Stimulated activated CD8-positive, alpha-beta memory T cell treated with anti-CD3 and anti-CD28 coated beads, Interleukin-12 subunit alpha, Interleukin-12 subunit beta, amount 100 ng/mL, for 1 hour (primary cell): Measurements from ENCODE around the gene NEDD4L.
A peak's percentile ranks its signal among the peaks of the same experiment; 100 is the strongest.
"Not testable (repeated sequence)": the region's sequence is repeated elsewhere in the genome, so short reads cannot be mapped to it uniquely, and the experiment has no call there.

Experiments used
- DNase-seq: peaks from one replicate; pipeline ENCODE4 v3.0.0-alpha.2; 2020; ENCODE audit warnings: low read depth

Gene NEDD4L

DNA sequence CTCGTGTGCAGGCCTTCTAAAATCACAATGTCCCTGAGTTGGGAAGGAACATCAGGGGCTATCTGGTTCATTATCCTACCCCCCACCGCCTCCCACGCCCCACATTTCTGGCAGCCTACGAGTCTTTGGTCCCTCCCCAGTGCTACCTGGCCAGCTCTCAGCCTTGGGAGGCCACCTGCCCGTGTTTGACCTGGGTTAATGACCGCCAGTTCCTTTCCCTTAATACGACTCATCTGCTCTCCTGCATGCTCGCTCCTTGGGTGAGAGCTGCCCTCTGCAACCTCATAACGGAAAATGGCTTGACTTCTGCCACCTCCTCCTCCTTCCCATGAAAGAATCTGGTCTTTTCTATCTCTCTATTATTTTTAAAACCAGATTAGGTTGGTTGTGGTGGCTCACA is 112.5 kb downstream of the NEDD4L start:
- DNase-seq = no peak

DNA sequence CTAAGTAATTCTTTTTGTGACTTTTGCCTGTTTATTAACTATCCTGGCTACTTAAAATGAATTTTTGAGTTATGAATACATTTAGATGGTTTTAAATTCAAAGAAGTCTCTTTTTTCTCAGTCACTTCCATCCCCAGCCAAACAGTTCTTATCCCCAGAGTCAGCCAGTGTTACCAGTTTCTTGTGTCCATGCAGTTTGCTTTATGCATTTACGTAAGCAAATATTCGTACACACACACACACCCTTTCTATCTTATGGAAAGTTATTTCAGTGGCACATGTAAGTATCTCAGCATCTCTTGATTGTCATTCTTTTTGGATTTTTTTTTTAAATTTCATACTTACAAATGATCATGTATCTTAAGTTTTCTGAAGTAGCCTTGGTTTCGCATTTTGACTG is 113.2 kb downstream of the NEDD4L start:
- DNase-seq = no peak

DNA sequence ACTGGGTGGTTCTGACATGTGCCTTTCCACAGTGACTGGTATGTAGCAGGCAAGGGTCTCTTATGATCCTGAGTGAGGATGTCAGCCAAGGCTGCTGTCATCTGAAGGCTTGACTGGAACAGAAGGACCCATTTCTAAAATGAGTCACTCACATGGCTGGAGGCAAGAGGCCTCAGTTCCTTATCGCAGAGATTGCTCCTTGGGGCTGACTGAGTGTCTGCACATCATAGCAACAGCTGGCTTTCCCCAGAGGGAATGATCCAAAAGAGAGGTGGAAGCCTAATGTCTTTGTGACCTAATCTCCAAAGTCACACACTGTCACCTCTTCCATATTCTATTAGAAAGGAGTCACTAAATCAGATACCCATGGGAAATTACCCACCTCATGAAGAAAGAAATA is 114.0 kb downstream of the NEDD4L start:
- DNase-seq = no peak

DNA sequence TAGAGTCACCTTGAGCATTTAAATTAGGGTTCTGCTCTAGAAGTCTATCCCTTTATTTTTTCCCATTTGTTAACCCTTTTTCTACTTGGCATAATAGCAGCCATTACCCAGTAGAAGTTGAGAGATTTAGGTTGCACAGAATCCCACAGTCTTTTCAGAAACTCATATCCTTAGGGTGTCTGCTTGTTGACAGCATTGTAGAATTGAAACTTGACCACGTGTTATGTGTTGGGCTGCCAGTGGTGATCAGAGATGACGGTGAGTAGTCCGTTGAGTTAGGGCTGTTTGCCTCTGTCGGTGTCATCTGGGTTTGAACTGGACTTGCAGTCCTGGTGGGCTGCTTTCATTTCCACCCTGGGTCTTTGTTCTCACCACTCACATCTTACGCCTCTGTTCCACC is 114.4 kb downstream of the NEDD4L start:
- DNase-seq = no peak

DNA sequence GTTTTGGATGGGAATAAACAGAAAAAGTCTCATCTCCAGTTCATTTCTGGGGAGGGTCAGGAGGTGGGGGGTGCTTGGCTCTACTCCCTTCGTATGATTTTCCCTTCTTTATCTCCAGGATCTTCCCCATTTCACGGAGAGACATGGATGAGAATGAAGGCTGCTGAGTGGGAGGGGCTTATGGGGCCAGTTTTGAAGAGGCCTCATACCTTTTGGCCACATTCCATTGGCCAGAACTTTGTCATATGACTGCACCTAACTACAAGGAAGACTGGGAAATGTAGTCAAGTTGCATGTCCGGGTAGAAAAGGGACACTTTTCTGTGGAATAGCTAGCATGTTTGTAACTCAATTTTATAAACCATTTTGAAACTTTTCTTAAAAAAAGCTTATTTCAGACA is 117.6 kb downstream of the NEDD4L start:
- no peak for DNase-seq

DNA sequence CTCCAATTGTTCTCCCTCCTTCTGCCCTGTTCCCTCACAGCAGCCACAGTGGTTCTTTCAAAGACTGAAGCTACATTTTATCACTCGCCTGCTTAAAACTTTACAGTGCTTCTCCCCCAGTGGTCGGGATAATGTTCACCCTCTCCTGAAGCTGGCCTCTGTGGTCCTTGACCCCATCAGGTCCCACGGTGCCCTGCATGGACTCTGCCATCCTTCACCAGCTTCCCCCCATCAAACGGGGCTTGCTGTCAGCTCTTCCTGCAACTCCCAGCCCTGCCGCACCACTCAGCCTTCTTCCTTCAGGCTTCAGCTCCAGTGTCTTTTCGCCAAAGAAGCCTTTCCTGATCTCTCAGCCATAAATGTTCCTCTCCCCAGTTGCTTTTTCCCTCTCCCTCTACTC is 118.1 kb downstream of the NEDD4L start:
- no peak for DNase-seq

DNA sequence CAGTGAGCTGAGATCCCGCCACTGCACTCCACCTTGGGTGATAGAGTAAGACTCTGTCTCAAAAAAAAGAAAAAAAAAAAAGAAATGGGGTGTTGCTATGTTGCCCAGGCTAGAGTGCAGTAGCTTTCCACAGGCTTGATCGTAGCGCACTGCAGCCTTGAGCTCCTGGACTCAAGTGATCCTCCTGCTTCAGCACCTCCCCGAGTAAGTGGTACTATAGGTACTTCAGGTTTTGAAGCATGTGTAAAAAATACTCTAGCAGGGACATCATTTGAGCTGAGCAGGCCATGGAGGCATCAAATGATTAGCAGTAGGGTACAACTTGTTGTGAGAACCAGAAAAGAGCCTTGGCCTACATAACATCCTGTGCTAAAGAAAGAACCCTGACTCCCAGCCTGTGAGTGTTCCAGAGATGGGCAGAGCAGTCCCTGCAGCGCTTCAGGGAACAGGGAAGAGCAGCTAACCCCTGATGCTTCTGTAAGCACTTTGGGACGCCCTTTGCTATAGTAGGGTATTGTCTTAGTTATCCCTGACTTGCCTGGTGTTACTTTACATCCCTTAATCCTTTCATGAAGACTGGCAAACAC is 119.1 kb downstream of the NEDD4L start:
- DNase-seq = no peak

DNA sequence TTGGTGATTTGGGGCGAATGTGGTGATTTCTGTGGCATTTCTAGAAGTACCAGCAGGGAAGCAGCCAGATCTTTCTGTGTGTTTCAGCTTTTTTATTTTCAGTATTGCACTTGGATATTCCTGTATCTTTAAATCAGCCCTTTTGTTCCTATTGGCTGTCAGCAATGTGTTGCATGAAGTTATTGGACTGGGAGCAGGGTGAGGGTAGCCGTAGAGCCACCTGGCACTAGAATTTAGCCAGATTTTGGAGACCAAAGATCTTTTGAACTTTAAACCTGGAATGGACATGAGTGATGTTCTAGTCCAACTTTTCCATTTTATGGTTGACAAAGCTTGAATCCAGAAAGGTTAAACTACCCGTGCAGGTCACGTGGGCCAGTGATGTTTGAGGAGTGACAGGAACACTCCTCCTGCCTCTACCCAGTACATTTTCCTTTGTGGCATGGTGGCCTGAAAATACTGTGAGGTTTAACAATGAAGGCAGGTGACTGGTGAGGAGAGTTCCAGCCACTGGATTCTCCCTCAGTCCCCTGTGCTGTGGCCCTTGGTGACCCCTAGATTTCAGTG is 122.3 kb downstream of the NEDD4L start:
- DNase-seq = no peak

DNA sequence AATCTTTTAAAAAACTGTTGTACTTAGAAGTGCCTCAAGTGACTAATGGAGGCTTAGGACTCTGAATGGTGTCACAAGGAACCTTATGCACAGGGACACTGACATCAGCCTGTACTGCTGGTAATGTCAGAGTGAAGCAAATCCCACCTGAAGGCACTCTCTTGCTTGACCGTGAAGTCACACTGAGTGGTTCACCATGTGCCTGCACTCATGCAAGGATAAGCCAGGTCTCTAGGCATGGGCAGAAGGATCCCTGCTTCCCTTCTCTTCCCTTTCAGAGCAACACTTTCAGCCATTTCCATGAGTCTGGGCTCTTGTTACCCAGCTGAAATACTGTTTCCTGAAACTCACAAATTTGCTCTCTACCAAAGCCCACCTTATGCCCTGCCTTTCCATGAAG is 123.0 kb downstream of the NEDD4L start:
- no peak for DNase-seq

DNA sequence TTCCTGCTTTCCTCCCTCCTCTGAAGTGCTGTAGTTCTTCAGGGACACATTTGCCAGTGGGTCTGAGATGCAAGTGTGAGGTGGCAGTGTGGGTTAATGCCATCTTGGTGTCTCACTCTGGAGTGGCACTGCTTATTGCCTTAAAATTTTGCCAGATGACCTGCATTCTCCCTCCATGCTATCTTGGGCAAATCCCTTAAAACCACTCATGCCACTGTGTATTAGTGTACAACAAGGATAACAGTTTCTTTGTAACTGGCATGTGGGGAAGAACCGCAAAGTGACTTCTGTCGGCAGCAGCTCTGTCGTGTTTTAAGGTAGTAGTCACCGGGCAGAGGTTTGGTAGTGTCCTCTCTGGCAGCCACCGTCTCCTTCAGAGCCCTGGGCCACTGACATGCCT is 124.2 kb downstream of the NEDD4L start:
- no peak for DNase-seq

DNA sequence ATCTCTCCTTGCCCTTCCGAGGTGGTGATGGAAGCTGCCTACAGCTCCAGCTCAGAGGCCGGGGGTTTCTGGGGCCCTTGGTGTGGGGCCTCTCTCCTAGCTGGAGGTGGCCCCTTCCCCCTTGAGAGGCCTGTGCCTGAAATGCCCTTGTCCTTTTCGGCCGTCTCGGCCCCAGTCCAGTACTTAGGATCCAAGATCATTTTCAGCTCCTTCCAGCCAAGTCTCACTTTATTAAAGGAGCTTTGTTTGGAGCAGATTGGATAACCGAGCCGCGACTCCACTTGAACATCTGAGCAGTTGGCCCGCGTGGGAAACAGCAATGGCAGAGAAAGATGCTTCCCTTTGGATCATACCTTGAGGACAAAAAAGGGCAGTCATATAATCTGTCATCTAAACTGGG is 125.0 kb downstream of the NEDD4L start:
- DNase-seq = no peak

DNA sequence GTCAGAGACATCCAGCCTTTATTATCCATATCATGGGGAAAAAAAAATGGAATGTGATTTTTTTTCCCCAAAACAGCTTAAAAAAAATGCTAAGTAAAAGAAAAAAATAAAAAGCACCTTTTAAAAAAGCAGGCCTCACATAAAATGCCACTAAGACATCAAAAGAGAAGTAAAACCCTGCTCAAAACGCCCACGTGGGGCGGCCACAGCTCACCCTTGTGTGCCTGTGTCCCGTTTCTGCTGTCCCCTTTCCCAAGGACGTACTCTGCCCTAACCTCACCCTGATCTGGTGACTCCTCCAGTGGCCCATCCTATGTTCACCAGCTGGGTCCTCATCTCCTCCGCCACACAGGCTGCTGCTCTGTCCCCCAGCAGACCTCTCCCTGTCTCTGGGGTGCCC is 125.4 kb downstream of the NEDD4L start:
- no peak for DNase-seq

DNA sequence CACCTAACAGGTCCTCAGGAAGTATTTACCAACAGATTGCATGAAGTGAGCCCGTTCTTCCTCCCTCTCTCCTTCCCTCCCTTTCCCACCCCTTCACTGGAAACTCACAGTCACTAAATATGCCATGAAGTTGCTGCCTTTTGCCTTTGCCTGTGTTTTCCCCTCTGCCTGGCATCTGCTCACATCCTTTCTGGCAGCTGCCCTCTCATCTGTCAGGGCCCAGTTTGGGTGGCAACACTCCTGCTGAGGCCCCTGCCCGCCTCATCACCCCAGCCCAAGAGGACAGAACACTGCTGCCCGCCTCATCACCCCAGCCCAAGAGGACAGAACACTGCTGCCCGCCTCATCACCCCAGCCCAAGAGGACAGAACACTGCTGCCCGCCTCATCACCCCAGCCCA is 126.0 kb downstream of the NEDD4L start:
- DNase-seq = not testable (repeated sequence)

DNA sequence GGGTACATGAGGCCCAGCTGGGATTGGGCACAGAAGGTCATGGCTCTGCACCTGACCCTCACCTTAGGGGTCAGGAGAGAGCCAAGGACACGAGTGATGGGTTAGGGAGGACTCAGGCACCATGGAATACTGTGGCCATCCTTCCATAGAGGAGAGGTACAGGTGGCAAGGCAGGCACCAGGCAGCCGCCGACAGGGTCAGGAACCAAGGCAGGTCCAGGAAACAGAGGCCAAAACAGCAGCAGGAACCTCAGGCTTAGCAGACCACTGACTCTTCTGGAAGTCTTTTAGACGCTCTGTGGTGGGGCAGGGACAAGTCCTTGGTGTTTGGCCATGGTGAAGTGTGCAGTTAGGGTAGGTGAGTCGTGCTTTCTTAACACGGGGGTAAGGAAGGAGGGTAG is 128.0 kb downstream of the NEDD4L start:
- no peak for DNase-seq

DNA sequence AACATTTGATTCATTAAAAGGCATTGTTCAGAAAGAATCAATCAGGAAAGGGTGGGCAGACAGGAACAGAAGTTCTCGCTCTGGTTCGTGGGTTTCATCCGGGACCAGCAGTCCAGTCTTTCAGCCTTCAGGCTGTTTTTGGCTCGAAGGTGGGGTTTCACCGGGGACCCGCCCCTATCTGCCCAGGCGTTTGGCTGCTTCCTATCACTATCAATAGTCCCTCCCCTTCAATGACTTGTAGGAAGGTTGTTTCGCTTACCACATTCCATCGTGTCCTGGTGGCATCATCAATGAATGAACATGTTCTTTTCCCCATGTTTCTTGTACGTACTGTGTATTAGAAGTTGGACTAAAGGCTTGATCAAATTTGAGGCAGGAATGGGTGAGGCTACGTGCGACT is 130.3 kb downstream of the NEDD4L start:
- no peak for DNase-seq

DNA sequence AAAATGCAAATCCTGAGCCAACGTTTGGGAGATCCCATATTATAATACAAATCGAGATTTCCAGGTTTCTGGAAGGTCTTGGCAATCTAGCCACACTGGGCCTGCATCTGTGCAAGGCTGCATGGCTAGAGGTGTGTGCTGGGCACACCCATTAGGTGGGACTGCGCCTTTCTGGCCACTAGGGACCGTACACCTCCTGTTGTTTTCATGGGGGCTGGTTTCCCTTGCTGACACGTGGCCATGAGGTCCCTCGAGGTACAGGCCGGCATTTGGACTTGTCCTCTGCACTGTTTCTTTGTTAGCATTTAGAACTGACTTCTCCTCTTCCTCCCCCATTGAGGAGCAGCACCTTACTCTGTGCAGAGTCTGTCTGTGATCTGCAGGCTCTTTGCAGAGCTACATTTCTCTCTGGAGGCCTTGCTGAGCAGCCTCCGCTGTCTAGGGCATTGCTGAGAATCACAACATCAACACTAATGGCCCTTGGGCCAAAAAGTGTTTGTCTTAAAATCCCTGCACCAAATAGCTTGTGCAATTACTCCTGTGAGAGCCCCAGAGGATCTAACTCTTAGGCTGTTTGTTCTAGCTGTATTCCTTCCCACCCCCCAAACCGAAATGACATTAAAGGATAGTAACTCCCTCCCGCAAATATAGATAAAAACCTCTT is 131.2 kb downstream of the NEDD4L start:
- DNase-seq = no peak

DNA sequence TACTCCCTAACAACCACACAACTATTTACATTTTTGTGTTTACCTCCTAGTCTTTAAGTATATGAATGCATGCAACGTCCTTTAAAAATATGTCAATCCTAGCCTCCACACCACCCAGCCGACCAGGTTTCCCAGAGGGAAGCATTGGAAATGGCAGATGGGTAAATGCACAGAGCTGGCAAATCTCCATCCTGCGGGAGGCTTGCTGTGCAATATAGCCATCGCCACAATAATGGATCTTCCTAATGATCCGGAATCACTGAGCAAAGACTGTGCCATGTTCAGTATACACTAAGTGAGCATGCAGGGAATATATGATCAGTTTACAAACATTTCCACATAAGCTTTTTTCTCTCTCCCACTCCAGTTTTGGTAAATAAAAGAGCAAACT is 131.8 kb downstream of the NEDD4L start:
- no peak for DNase-seq

DNA sequence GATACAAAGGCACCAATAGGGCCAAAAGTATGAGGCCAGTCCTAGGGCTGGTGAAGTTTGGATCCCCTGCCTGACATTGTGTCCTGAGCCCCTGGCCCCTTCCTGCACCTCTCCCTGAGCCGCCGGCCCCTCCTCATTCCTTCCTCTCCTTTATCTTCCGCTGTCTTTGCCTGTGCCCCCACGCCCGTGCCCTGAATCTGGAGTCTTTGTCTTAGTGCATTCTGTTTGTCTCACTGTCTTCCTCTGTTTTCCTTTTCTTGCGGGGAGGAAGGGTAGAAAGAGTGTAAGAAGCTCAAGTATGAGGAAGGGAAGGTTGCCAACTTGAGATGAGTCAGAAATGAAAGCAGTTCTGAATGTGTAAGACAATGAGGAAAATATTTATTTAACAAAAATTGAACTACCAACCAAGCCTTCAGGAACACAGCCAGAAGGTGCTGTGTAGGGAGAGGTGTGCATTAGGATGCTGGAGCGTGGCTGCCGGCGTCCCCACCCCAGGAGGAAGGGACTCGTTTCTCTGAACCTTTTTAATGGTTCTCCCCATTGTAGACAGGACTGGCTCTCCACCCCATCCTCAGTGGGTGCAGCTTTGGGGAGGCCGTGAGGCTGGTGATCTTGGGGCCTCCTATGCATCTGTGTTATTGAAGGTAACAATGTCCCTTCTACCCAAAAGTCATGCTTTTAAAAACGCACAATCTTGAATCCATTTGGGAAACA is 133.1 kb downstream of the NEDD4L start:
- DNase-seq = no peak

DNA sequence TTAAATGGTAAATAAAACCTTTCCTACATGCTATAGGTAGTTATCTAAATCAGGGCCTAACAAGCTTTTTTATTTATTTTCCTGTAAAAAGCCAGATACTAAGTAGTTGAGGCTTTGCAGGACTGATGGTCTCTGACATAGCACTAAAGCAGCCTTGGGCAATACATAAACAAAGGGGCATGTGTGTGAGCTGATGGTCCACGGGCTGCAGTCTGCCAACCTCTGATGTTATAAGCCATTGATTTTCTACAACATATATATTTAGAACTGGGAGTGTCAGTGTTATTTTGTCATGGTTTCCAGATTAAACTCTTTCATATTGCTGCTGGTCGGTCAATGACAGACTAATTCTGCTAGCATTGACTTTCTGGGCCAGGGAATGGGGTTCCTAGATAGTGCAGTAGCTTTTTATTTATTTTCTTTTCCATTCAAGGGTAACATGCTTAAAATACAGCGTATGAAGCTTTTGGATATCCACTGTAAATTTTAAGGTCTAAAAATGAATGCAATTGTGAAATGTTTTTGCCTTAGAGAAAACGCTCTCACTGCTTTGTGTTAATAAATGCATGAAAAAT is 134.0 kb downstream of the NEDD4L start:
- no peak for DNase-seq

DNA sequence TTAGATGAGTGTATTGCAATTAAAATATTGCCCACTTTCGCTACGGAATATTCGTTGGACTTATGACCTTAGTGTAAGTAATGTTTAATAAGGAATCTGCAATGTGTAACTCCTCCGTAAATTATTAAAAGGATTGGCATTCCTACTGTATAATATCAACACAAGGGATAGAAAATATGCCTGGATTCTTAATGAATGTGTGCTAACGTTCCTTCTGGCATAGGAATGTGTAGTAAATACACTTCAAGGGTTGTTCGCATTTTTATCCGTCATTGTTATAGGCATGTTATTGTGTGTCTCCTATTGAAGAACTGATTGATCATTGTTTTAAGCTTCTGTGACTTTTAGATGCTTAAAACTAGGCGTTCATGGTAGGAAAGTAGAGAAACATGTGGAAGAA is 134.5 kb downstream of the NEDD4L start:
- no peak for DNase-seq

DNA sequence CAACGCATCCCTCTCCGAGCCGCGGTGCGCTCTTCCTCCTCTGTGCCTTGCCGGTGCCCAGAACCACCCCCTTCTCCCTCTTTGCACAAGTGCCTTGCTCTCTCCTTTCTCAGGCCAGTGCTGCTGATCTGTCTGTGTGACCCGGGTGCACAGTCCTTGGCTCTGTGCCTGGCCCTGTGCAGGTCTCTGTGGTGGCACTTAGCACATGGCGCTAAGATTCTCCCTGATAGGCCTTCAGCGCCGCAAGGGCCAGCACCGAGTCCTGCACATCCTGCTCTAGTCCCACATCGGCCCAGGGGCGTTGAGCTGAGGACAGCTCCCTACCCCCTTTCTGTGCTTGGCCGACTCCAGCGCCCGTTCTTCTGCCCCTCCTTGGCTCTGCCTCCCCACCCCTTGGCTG is 136.1 kb downstream of the NEDD4L start:
- no peak for DNase-seq

DNA sequence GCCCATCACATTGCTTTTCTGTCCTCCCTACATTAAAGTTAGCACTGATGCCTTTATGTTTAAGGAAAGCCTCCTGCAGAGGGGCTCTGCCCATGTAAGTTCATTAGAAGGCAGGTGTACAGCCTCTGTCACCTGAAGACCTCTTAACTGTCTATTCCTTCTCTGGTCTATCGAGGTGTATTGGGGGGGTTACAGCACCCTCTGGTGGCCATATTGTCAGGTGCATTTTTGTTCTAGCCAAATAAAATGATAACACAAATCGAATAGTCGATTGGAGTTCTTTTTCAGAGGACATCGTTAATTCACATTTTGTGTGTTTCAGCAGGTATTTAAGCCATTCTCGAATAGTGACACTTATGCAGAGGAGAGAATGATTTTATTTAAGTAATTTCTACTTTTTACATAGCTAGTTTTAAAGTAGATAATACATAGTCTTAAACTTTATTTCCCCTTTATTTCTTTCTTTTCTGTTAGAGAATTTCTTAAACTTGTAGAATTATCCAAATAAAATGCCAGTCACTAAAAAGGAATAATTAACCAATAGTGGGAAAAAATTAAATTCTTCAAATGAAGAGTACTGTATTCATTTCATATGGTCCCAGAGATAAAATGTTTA is 136.8 kb downstream of the NEDD4L start:
- peak; percentile 39 for DNase-seq

DNA sequence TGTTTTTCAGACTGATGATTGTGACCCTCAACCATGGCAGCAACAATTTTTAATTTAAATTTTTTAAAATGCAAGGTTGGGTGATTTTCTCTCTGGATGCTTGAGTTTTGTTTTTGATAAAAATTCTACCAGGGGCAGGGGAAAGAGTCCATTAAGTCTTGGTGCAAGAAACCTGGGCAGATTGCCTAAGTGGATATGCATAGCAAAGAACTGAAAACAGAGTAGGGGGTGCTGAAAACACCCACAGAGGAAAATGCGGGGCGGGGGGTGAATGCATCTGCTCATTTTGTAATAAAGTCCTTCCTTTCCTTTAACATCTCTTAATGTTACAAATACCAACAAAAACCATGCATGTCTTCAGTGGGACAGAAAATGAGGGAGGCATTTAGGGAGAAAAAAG is 138.0 kb downstream of the NEDD4L start:
- no peak for DNase-seq
